OCI-LY3 (cell line): ENCODE measurements around the gene TMEM130.
"Not testable (repeated sequence)": the region's sequence is repeated elsewhere in the genome, so short reads cannot be mapped to it uniquely, and the experiment has no call there.

ENCODE experiments used
- H2AFZ ChIP-seq: fragments of 200-600, 300-600 bp; shearing (Covaris generic); 2 replicates; pipeline ENCODE4 v1.6.0; 2014; ENCODE audit warnings: antibody characterized with exemption, low read depth, low read length
- H3K27ac ChIP-seq: fragments of 200-600, 300-600 bp; sonication (generic); 2 replicates; pipeline ENCODE4 v1.5.1; 2014; ENCODE audit warnings: mild to moderate bottlenecking, low read length, moderate library complexity, mixed read lengths
- H3K27me3 ChIP-seq: fragments of 200-600, 300-600 bp; sonication (generic); 2 replicates; pipeline ENCODE4 v1.6.1; 2014; ENCODE audit warnings: low read depth, low read length, mixed read lengths
- H3K36me3 ChIP-seq: fragments of 200-600, 300-600 bp; sonication (generic); replicated peaks from 2 replicates; pipeline ENCODE3; 2014; ENCODE audit warnings: low read depth, low read length, mixed read lengths
- H3K4me1 ChIP-seq: fragments of 300-600, 200-600 bp; sonication (generic); 2 replicates; pipeline ENCODE4 v1.6.1; 2014; ENCODE audit warnings: low read length, mixed read lengths
- H3K4me2 ChIP-seq: fragments of 200-600, 300-600 bp; sonication (generic); 2 replicates; pipeline ENCODE4 v1.6.1; 2014; ENCODE audit warnings: low read length, mixed read lengths
- H3K4me3 ChIP-seq: fragments of 300-600, 200-600 bp; sonication (generic); 2 replicates; pipeline ENCODE4 v1.5.1; 2014; ENCODE audit warnings: antibody characterized with exemption, mild to moderate bottlenecking, low read length, moderate library complexity
- H3K79me2 ChIP-seq: fragments of 300-600, 200-600 bp; shearing (Covaris generic); 2 replicates; pipeline ENCODE4 v1.6.1; 2014; ENCODE audit warnings: mild to moderate bottlenecking, low read length, mixed read lengths
- H3K9ac ChIP-seq: fragments of 300-600, 200-600 bp; shearing (Covaris generic); 2 replicates; pipeline ENCODE4 v1.6.0; 2014; ENCODE audit warnings: mild to moderate bottlenecking, low read length, moderate library complexity
- H3K9me3 ChIP-seq: fragments of 200-600, 300-600 bp; shearing (Covaris generic); 2 replicates; pipeline ENCODE4 v1.6.1; 2014; ENCODE audit warnings: low read length, mixed read lengths; ENCODE audit not compliant: insufficient read depth
- H4K20me1 ChIP-seq: fragments of 200-600, 300-600 bp; sonication (generic); 2 replicates; pipeline ENCODE4 v1.6.1; 2016; ENCODE audit warnings: low read length, mixed read lengths; ENCODE audit not compliant: insufficient read depth
- CTCF ChIP-seq: fragments of 200-600, 300-600 bp; sonication (generic); IDR thresholded peaks from 2 replicates; pipeline ENCODE4 v1.5.1; 2014; ENCODE audit warnings: antibody characterized with exemption, low read length, low read depth
- EZH2phosphoT487 ChIP-seq: fragments of 200-600 bp; shearing (Covaris generic); IDR thresholded peaks from 2 replicates; pipeline ENCODE4 v1.6.1; 2018; ENCODE audit warnings: antibody characterized with exemption, mixed run types, low read depth

TMEM130 gene

GRCh38 chr7:98848918-98849317 is 20.9 kb downstream of the TMEM130 start:
- Histone ChIP-seq H2AFZ (no peak overlapping the region), H3K36me3 (no peaks in the 10 kb centered on the region), H3K27ac (no peak overlapping the region), H3K79me2 (no peaks in the 10 kb centered on the region), H3K4me3 (no peak overlapping the region), H4K20me1 (no peaks in the 10 kb centered on the region), H3K9ac (no peak overlapping the region), H3K9me3 (no peaks in the 10 kb centered on the region), H3K4me2 (no peak overlapping the region), H3K4me1 (no peaks in the 10 kb centered on the region), H3K27me3 (no peaks in the 10 kb centered on the region)
- no peak for TF ChIP-seq EZH2phosphoT487
- no peak for TF ChIP-seq CTCF

DNA sequence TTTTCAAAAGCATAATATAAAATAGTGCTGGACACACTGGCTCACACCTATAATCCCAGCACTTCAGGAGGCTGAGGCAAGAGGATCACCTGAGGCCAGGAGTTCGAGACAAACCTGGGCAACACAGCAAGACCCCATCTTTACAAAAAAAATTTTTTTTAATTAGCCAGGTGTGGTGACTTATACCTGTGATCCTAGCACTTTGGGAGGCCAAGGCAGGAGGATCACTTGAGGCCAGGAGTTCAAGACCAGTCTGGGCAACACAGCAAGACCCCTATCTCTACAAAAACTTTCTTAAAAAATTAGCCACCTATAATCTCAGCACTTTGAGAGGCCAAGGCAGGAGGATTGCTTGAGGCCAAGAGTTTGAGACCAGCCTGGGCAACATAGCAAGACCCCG is 27.3 kb downstream of the TMEM130 start:
- not testable (repeated sequence) for H3K36me3 ChIP-seq, H4K20me1 ChIP-seq, H2AFZ ChIP-seq, H3K79me2 ChIP-seq, H3K27me3 ChIP-seq, H3K9ac ChIP-seq, H3K4me3 ChIP-seq, H3K9me3 ChIP-seq, H3K27ac ChIP-seq, H3K4me1 ChIP-seq, H3K4me2 ChIP-seq

- H4K20me1 ChIP-seq = no peaks in the 10 kb centered on the region
- TF ChIP-seq CTCF (peak; percentile 91), EZH2phosphoT487 (no peak)
- no peaks in the 10 kb centered on the region for H3K79me2 ChIP-seq
- H3K4me3 ChIP-seq = no peak overlapping the region
- no peaks in the 10 kb centered on the region for H3K36me3 ChIP-seq
- peaks cover 13% of the 10 kb centered on the region; the same call in 1 of the 2 replicates for H3K27me3 ChIP-seq
- no peak overlapping the region for H3K27ac ChIP-seq
- H3K4me1 ChIP-seq = no peaks in the 10 kb centered on the region
- no peak overlapping the region for H3K4me2 ChIP-seq
- H3K9ac ChIP-seq = no peak overlapping the region
- no peak overlapping the region for H2AFZ ChIP-seq
- no peaks in the 10 kb centered on the region for H3K9me3 ChIP-seq
These were observed 28.4 kb downstream of the TMEM130 start for GRCh38 chr7:98841179-98841997.

- Histone ChIP-seq H3K4me3 (no peak overlapping the region), H3K27ac (no peak overlapping the region), H3K36me3 (no peaks in the 10 kb centered on the region), H4K20me1 (no peaks in the 10 kb centered on the region), H3K9ac (no peak overlapping the region), H3K27me3 (peaks cover 13% of the 10 kb centered on the region; the same call in 1 of the 2 replicates), H2AFZ (no peak overlapping the region), H3K4me1 (no peaks in the 10 kb centered on the region), H3K4me2 (no peak overlapping the region), H3K79me2 (no peaks in the 10 kb centered on the region), H3K9me3 (no peaks in the 10 kb centered on the region)
- TF ChIP-seq EZH2phosphoT487 = no peak
- no peak for TF ChIP-seq CTCF
These were observed 29.1 kb downstream of the TMEM130 start for GRCh38 chr7:98840722-98841121.
